OCI-LY1 (cell line): Measurements from ENCODE around the gene METTL1.

Experiments
- H2AFZ ChIP-seq: fragments of 200-600 bp; sonication (generic), shearing (Covaris generic); 2 replicates; pipeline ENCODE4 v1.6.0; 2014; ENCODE audit warnings: antibody characterized with exemption, mild to moderate bottlenecking, low read length
- H3F3A ChIP-seq: fragments of 200-600 bp; sonication (generic), shearing (Covaris generic); 2 replicates; pipeline ENCODE4 v1.6.0; 2014; ENCODE audit warnings: mild to moderate bottlenecking, antibody characterized with exemption, low read length, moderate library complexity; ENCODE audit not compliant: insufficient read depth
- H3K27ac ChIP-seq: fragments of 200-600 bp; sonication (generic); 2 replicates; pipeline ENCODE4 v1.5.1; 2014; ENCODE audit warnings: low read length, mixed run types, mild to moderate bottlenecking, low read depth; ENCODE audit not compliant: poor library complexity, severe bottlenecking
- H3K27me3 ChIP-seq: fragments of 200-600 bp; sonication (generic); 2 replicates; pipeline ENCODE4 v1.6.0; 2014; ENCODE audit warnings: antibody characterized with exemption, mild to moderate bottlenecking, low read length, moderate library complexity; ENCODE audit not compliant: insufficient read depth
- H3K36me3 ChIP-seq: fragments of 200-600 bp; sonication (generic); 2 replicates; pipeline ENCODE4 v1.6.1; 2014; ENCODE audit warnings: mild to moderate bottlenecking, antibody characterized with exemption, low read length, moderate library complexity, mixed read lengths; ENCODE audit not compliant: insufficient read depth
- H3K4me1 ChIP-seq: fragments of 200-600 bp; sonication (generic); 2 replicates; pipeline ENCODE4 v1.5.1; 2014; ENCODE audit warnings: mild to moderate bottlenecking, low read length, moderate library complexity; ENCODE audit not compliant: insufficient read depth, severe bottlenecking
- H3K4me2 ChIP-seq: fragments of 200-600 bp; sonication (generic), shearing (Covaris generic); 2 replicates; pipeline ENCODE4 v1.6.1; 2014; ENCODE audit warnings: low read length
- H3K4me3 ChIP-seq: fragments of 200-600 bp; sonication (generic); 2 replicates; pipeline ENCODE4 v1.5.1; 2014; ENCODE audit warnings: low read length, low read depth, mild to moderate bottlenecking, mixed read lengths; ENCODE audit not compliant: poor library complexity, severe bottlenecking
- H3K79me2 ChIP-seq: fragments of 200-600 bp; shearing (Covaris generic); 2 replicates; pipeline ENCODE4 v1.6.1; 2016; ENCODE audit warnings: mixed run types, low read length, mixed read lengths; ENCODE audit not compliant: insufficient read depth
- H3K9ac ChIP-seq: fragments of 200-600 bp; sonication (generic), shearing (Covaris generic); 2 replicates; pipeline ENCODE4 v1.6.1; 2014; ENCODE audit warnings: mild to moderate bottlenecking, low read length, mixed read lengths
- H3K9me2 ChIP-seq: fragments of 200-600 bp; sonication (generic), shearing (Covaris generic); 2 replicates; pipeline ENCODE4 v1.6.1; 2014; ENCODE audit warnings: low read depth, mild to moderate bottlenecking, low read length, mixed read lengths
- H3K9me3 ChIP-seq: fragments of 200-600 bp; shearing (Covaris generic); 2 replicates; pipeline ENCODE4 v1.6.1; 2014; ENCODE audit warnings: low read length, mixed read lengths
- H4K20me1 ChIP-seq: fragments of 200-600 bp; sonication (generic), shearing (Covaris generic); 2 replicates; pipeline ENCODE4 v1.6.0; 2016; ENCODE audit warnings: mild to moderate bottlenecking, low read length; ENCODE audit not compliant: insufficient read depth
- EZH2 ChIP-seq: fragments of 200-600 bp; sonication (generic), shearing (Covaris generic); IDR thresholded peaks from 2 replicates; pipeline ENCODE4 v1.8.0; 2017; ENCODE audit warnings: borderline replicate concordance, mixed run types, mild to moderate bottlenecking, antibody characterized with exemption, low read length, moderate library complexity, mixed read lengths
- TF ChIP-seq, protein P1 (sequence below): fragments of 200-600 bp; sonication (generic), shearing (Covaris generic); IDR thresholded peaks from 2 replicates; pipeline ENCODE4 v1.5.1; 2017; ENCODE audit warnings: mild to moderate bottlenecking, antibody characterized with exemption, low read length, moderate library complexity, mixed read lengths

Gene METTL1

DNA sequence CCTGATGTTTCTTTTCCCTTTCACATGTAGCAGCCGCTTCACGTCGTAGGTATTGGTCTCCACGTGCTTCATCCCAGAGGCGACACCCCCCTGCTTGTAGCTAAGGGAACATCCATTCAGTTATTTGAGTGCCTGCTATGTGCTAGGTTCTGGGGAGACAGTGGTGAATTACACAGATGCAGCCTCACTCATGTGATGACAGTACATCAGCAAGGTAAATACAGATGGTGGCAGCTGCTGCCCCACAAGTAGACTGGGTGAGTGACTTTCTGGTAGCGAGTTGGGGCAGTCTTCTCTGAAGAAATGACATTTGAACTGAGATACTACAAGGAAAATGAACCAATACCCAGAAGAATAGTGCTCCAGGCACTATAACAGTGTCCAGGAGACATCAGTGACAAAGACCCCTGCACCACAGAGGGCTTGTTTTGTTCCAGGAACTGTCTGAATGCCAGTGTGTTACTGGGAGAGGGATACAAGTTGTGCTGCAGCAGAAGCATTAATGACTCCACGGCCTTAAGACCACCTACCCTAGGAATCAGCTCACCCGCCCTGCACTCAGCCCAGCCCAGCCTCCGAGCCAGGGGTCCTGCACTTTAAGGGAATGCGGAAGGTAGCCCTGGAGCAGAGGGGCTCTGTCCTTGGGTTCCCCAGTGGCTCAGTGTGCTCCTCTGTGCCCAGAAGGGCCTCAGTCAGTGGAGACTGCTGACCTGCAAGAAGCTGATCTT lies 39.3 kb upstream of the METTL1 start:
- Histone ChIP-seq H3K27me3 (no peaks in the 10 kb centered on the region), H3K4me2 (no peak overlapping the region)

DNA sequence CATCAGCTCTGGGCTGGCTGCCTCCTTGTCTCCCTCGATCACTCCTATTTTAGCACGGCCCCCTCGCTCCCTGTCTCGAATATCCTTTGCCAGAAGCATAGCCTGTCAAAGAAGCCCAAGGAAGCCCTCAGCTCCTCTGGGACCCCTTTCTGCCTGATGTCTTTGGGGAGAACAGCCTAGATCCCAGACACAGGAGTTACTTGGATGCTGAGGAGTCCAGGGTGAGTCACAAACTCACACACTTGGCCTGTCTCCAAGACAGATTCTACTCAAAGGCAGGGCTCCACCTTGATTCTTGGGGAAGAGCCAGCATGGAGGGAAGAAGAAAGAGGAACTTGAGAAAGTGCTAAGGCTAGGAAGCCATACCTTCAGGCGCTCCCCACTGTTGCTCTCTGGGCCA lies 38.5 kb upstream of the METTL1 start:
- no peak overlapping the region for H3K9ac ChIP-seq
- H3F3A ChIP-seq = no peaks in the 10 kb centered on the region
- no peaks in the 10 kb centered on the region for H3K4me1 ChIP-seq
- H2AFZ ChIP-seq = no peak overlapping the region
- H3K36me3 ChIP-seq = no peaks in the 10 kb centered on the region
- H3K4me2 ChIP-seq = no peak overlapping the region
- no peaks in the 10 kb centered on the region for H3K9me2 ChIP-seq
- no peaks in the 10 kb centered on the region for H3K79me2 ChIP-seq
- TF ChIP-seq EZH2 = no peak
- TF ChIP-seq, protein P1, sequence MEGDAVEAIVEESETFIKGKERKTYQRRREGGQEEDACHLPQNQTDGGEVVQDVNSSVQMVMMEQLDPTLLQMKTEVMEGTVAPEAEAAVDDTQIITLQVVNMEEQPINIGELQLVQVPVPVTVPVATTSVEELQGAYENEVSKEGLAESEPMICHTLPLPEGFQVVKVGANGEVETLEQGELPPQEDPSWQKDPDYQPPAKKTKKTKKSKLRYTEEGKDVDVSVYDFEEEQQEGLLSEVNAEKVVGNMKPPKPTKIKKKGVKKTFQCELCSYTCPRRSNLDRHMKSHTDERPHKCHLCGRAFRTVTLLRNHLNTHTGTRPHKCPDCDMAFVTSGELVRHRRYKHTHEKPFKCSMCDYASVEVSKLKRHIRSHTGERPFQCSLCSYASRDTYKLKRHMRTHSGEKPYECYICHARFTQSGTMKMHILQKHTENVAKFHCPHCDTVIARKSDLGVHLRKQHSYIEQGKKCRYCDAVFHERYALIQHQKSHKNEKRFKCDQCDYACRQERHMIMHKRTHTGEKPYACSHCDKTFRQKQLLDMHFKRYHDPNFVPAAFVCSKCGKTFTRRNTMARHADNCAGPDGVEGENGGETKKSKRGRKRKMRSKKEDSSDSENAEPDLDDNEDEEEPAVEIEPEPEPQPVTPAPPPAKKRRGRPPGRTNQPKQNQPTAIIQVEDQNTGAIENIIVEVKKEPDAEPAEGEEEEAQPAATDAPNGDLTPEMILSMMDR = no peak
- no peak overlapping the region for H3K27ac ChIP-seq
- no peak overlapping the region for H3K4me3 ChIP-seq
- no peaks in the 10 kb centered on the region for H3K27me3 ChIP-seq
- no peaks in the 10 kb centered on the region for H4K20me1 ChIP-seq
- H3K9me3 ChIP-seq = no peaks in the 10 kb centered on the region

More for the DNA sequence above, 39.3 kb upstream of the METTL1 start:
- TF ChIP-seq, protein P1 = no peak
- TF ChIP-seq EZH2 = no peak
- H3K36me3 ChIP-seq = no peaks in the 10 kb centered on the region
- no peaks in the 10 kb centered on the region for H4K20me1 ChIP-seq
- H3K9me3 ChIP-seq = no peaks in the 10 kb centered on the region
- no peak overlapping the region for H3K9ac ChIP-seq
- H3K79me2 ChIP-seq = no peaks in the 10 kb centered on the region
- H3K9me2 ChIP-seq = no peaks in the 10 kb centered on the region
- H3K27ac ChIP-seq = no peak overlapping the region
- H2AFZ ChIP-seq = no peak overlapping the region
- H3K4me1 ChIP-seq = no peaks in the 10 kb centered on the region
- no peak overlapping the region for H3K4me3 ChIP-seq
- no peaks in the 10 kb centered on the region for H3F3A ChIP-seq

DNA sequence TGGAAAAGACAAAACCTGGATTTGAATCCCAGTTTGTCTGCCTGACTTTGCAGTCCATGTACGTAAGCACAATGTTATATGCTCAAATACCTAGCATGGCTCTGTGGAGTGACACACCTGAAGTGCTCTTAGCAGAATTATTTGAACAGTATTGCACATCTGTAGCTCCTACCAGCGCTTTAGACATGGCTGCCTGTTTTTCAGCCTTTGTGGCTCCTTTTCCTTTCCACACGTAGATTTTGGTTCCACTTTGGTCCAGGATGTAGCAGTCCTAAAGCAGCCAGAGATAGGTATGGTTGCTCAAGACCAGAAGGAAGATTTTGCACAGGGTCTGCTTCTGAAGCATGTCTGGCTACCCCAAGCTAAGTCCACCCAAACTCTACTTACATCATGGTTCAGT lies 37.5 kb upstream of the METTL1 start:
- Histone ChIP-seq H3K27ac (no peak overlapping the region), H3K9ac (no peak overlapping the region), H3K4me1 (no peaks in the 10 kb centered on the region), H3K79me2 (no peaks in the 10 kb centered on the region), H3K4me3 (no peak overlapping the region), H2AFZ (no peak overlapping the region), H3K36me3 (no peaks in the 10 kb centered on the region), H3F3A (no peaks in the 10 kb centered on the region), H3K4me2 (no peak overlapping the region), H3K9me2 (no peaks in the 10 kb centered on the region), H4K20me1 (no peaks in the 10 kb centered on the region), H3K9me3 (no peaks in the 10 kb centered on the region), H3K27me3 (no peaks in the 10 kb centered on the region)
- TF ChIP-seq, protein P1 = no peak
- no peak for TF ChIP-seq EZH2
